ENCODE data around the gene CAPRIN2. TPM values are rescaled to one million over a fixed set of nuclear protein-coding genes. Genes with fewer than 3 reads are reported as not detected.
A peak's percentile ranks its signal among the peaks of the same experiment; 100 is the strongest.

The CAPRIN2 gene
- total and polyA plus RNA-seq, 2 donors (not counting 1 experiment from before 2014, with no cell fraction given) = 10.8 to 17.2 TPM

- H3K9me3 ChIP-seq (ENCODE audit: control insufficient read depth, insufficient read depth, low read depth, low read length) = no peaks in the 10 kb centered on the region
- H2AFZ ChIP-seq (ENCODE audit: low read length) = no peak overlapping the region
- no peaks in the 10 kb centered on the region for H3K27me3 ChIP-seq (ENCODE audit: control insufficient read depth, insufficient read depth, low read length)
- no peak overlapping the region for H3K9ac ChIP-seq (ENCODE audit: insufficient read depth, low read length)
- H3K4me3 ChIP-seq (replicated peaks in 1 of 4; ENCODE audit: control extremely low read depth in 1 of 4, insufficient read depth in 1 of 4, low read depth in 3 of 4, low read length in 4 of 4) = no peak overlapping the region
- TF ChIP-seq, protein P1, sequence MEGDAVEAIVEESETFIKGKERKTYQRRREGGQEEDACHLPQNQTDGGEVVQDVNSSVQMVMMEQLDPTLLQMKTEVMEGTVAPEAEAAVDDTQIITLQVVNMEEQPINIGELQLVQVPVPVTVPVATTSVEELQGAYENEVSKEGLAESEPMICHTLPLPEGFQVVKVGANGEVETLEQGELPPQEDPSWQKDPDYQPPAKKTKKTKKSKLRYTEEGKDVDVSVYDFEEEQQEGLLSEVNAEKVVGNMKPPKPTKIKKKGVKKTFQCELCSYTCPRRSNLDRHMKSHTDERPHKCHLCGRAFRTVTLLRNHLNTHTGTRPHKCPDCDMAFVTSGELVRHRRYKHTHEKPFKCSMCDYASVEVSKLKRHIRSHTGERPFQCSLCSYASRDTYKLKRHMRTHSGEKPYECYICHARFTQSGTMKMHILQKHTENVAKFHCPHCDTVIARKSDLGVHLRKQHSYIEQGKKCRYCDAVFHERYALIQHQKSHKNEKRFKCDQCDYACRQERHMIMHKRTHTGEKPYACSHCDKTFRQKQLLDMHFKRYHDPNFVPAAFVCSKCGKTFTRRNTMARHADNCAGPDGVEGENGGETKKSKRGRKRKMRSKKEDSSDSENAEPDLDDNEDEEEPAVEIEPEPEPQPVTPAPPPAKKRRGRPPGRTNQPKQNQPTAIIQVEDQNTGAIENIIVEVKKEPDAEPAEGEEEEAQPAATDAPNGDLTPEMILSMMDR (conservative IDR thresholded peaks at IDR 0.05 in 1 of 2, IDR thresholded peaks at IDR 0.05 in 1 of 2; ENCODE audit: low read depth in 1 of 2, low read length in 2 of 2) = no peak
- no peak for TF ChIP-seq EZH2 (IDR thresholded peaks at IDR 0.05; ENCODE audit: low read length, missing control alignments)
- no peaks in the 10 kb centered on the region for H3K79me2 ChIP-seq (ENCODE audit: control insufficient read depth, insufficient read depth, low read length)
- H3K4me1 ChIP-seq (ENCODE audit: control insufficient read depth, extremely low read depth, insufficient read depth, low read length) = peaks cover 8% of the 10 kb centered on the region
- DNase-seq (ENCODE audit: low read depth in 2 of 2) = no peak
- no peak overlapping the region for H3K27ac ChIP-seq (ENCODE audit: insufficient read depth, low read length)
- H3K4me2 ChIP-seq (ENCODE audit: extremely low read depth, insufficient read depth, low read length) = no peak overlapping the region
- no peaks in the 10 kb centered on the region for H4K20me1 ChIP-seq (ENCODE audit: control insufficient read depth, extremely low read depth, insufficient read depth, low read length)
- no peaks in the 10 kb centered on the region for H3K36me3 ChIP-seq (ENCODE audit: control insufficient read depth, insufficient read depth, low read length)
Observed at GRCh38 chr12:30726647-30727046, 28.1 kb downstream of the CAPRIN2 start.

DNA sequence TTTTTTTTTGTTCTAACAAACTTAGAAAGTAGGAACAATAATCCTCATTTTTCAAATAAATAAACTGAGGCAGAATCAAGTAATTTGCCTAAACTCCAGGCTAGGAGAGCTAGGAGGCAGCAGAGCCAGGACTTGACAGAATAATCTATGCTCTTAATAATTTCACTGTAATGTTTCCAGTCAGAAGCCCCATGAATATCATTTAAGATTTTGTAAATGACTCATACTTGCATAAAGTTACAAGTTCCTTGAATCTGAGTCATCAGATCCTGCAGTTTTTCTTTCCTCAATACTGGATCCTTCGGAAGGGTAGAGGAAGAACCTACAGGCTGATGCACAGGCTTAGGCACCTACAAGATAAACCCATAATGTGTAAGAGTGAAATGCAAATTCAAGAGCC lies 29.0 kb downstream of the CAPRIN2 start:
- no peaks in the 10 kb centered on the region for H4K20me1 ChIP-seq (ENCODE audit: control insufficient read depth, extremely low read depth, insufficient read depth, low read length)
- H3K4me3 ChIP-seq (replicated peaks in 1 of 4; ENCODE audit: control extremely low read depth in 1 of 4, insufficient read depth in 1 of 4, low read depth in 3 of 4, low read length in 4 of 4) = no peak overlapping the region
- H3K9me3 ChIP-seq (ENCODE audit: control insufficient read depth, insufficient read depth, low read depth, low read length) = no peaks in the 10 kb centered on the region
- no peak overlapping the region for H3K9ac ChIP-seq (ENCODE audit: insufficient read depth, low read length)
- no peaks in the 10 kb centered on the region for H3K79me2 ChIP-seq (ENCODE audit: control insufficient read depth, insufficient read depth, low read length)
- H2AFZ ChIP-seq (ENCODE audit: low read length) = no peak overlapping the region
- no peak overlapping the region for H3K27ac ChIP-seq (ENCODE audit: insufficient read depth, low read length)
- H3K36me3 ChIP-seq (ENCODE audit: control insufficient read depth, insufficient read depth, low read length) = no peaks in the 10 kb centered on the region
- H3K4me2 ChIP-seq (ENCODE audit: extremely low read depth, insufficient read depth, low read length) = peak overlapping the region; percentile 74
- no peak for TF ChIP-seq EZH2 (IDR thresholded peaks at IDR 0.05; ENCODE audit: low read length, missing control alignments)
- TF ChIP-seq, protein P1 (conservative IDR thresholded peaks at IDR 0.05 in 1 of 2, IDR thresholded peaks at IDR 0.05 in 1 of 2; ENCODE audit: low read depth in 1 of 2, low read length in 2 of 2) = no peak
- peak; percentile 85 to 89 for DNase-seq (ENCODE audit: low read depth in 2 of 2)
- no peaks in the 10 kb centered on the region for H3K27me3 ChIP-seq (ENCODE audit: control insufficient read depth, insufficient read depth, low read length)
- H3K4me1 ChIP-seq (ENCODE audit: control insufficient read depth, extremely low read depth, insufficient read depth, low read length) = peaks cover 8% of the 10 kb centered on the region

GRCh38 chr12:30719060-30719459 lies 35.7 kb downstream of the CAPRIN2 start:
- no peak overlapping the region for H2AFZ ChIP-seq (ENCODE audit: low read length)
- peak; percentile 59 to 86 for DNase-seq (ENCODE audit: low read depth in 2 of 2)
- peaks cover 3% of the 10 kb centered on the region for H3K4me1 ChIP-seq (ENCODE audit: control insufficient read depth, extremely low read depth, insufficient read depth, low read length)
- no peaks in the 10 kb centered on the region for H3K27me3 ChIP-seq (ENCODE audit: control insufficient read depth, insufficient read depth, low read length)
- H3K4me3 ChIP-seq (replicated peaks in 1 of 4; ENCODE audit: control extremely low read depth in 1 of 4, insufficient read depth in 1 of 4, low read depth in 3 of 4, low read length in 4 of 4) = no peak overlapping the region
- peak overlapping the region; percentile 59 for H3K4me2 ChIP-seq (ENCODE audit: extremely low read depth, insufficient read depth, low read length)
- H3K79me2 ChIP-seq (ENCODE audit: control insufficient read depth, insufficient read depth, low read length) = no peaks in the 10 kb centered on the region
- no peaks in the 10 kb centered on the region for H3K36me3 ChIP-seq (ENCODE audit: control insufficient read depth, insufficient read depth, low read length)
- TF ChIP-seq, protein P1 (conservative IDR thresholded peaks at IDR 0.05 in 1 of 2, IDR thresholded peaks at IDR 0.05 in 1 of 2; ENCODE audit: low read depth in 1 of 2, low read length in 2 of 2) = no peak
- TF ChIP-seq EZH2 (IDR thresholded peaks at IDR 0.05; ENCODE audit: low read length, missing control alignments) = no peak
- peak overlapping the region; percentile 13 for H3K27ac ChIP-seq (ENCODE audit: insufficient read depth, low read length)
- H4K20me1 ChIP-seq (ENCODE audit: control insufficient read depth, extremely low read depth, insufficient read depth, low read length) = no peaks in the 10 kb centered on the region
- H3K9ac ChIP-seq (ENCODE audit: insufficient read depth, low read length) = no peak overlapping the region
- no peaks in the 10 kb centered on the region for H3K9me3 ChIP-seq (ENCODE audit: control insufficient read depth, insufficient read depth, low read depth, low read length)
